Central memory CD8-positive, alpha-beta T cell (primary cell): ENCODE results near the gene COL9A3.

Experiments used
- ATAC-seq: fragments of 150-1000 bp; cut with Tn5 transposase; replicated peaks from 2 replicates; pipeline ENCODE4 v1.10.0; 2022; ENCODE audit warnings: mild to moderate bottlenecking, moderate FRiP score, moderate number of reproducible peaks; ENCODE audit not compliant: poor library complexity, severe bottlenecking; ENCODE audit errors: extremely low read depth
- DNase-seq, 2 donors: peaks; one replicate each; pipeline ENCODE4 v3.0.0; 2021; ENCODE audit warnings: low spot score in 2 of 2
- H3K27ac Mint-ChIP-seq: one replicate; pipeline ENCODE4 v1.8.0; 2022; ENCODE audit warnings: low read depth, mild to moderate bottlenecking, moderate library complexity, mixed read lengths
- H3K27me3 Mint-ChIP-seq: one replicate; pipeline ENCODE4 v1.8.0; 2022; ENCODE audit warnings: mixed read lengths
- H3K36me3 Mint-ChIP-seq: one replicate; pipeline ENCODE4 v1.8.0; 2022; ENCODE audit warnings: mild to moderate bottlenecking, moderate library complexity, mixed read lengths; ENCODE audit not compliant: insufficient read depth
- H3K4me1 Mint-ChIP-seq: one replicate; pipeline ENCODE4 v1.8.0; 2022; ENCODE audit warnings: mixed read lengths
- H3K4me3 Mint-ChIP-seq: one replicate; pipeline ENCODE4 v1.8.0; 2022; ENCODE audit warnings: mild to moderate bottlenecking, moderate library complexity, mixed read lengths
- H3K9me3 Mint-ChIP-seq: one replicate; pipeline ENCODE4 v1.8.0; 2022; ENCODE audit warnings: mixed read lengths

COL9A3 gene

GRCh38 chr20:62876902-62877816 lies 60.3 kb downstream of the COL9A3 start:
- Mint-ChIP-seq H3K4me3 (no peak overlapping the region), H3K9me3 (no peaks in the 10 kb centered on the region), H3K27ac (no peak overlapping the region), H3K4me1 (peaks cover 14% of the 10 kb centered on the region), H3K36me3 (peaks cover 8% of the 10 kb centered on the region), H3K27me3 (peaks cover 9% of the 10 kb centered on the region)
- DNase-seq (no peak), ATAC-seq (no peak)

DNA sequence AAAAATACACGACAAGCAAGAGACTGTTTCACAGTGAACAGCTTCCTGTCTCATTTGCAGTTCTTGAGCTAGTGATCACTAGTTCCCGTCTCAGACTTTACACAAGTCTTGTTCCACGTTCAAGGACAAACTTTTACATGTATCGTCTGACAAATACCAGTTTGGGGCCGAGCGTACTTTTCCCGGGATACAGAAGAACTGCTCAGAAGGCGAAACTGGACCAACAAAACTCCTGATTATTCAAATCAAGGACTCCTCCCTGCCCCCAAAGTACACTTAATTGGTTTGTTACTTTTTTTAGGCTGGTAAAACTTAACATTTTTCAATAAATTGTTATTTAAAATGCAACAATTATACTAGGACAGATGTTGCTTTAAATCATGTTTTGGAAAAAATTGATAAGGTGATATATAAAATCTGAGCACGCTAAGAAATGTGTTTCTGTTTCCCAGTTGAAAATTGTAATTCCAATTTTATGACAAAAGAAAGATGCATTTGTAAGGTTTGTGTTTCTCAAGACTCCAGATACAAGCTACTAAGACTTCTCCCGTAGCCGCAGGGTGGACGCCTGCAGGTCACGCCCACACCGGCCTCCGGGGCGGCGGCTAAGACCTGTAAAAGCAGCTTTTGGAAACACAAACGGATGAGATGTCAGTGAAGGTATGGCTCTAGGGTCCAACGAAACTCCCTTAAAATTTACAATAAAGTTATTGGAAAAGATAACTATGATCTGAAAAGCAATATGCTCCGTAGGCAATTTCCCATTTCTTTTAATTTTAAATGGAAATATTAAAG lies 61.6 kb downstream of the COL9A3 start:
- Mint-ChIP-seq H3K9me3 (no peaks in the 10 kb centered on the region), H3K4me3 (no peak overlapping the region), H3K27ac (no peak overlapping the region), H3K4me1 (peaks cover 12% of the 10 kb centered on the region), H3K27me3 (no peaks in the 10 kb centered on the region), H3K36me3 (peaks cover 9% of the 10 kb centered on the region)
- DNase-seq (no peak), ATAC-seq (no peak)

DNA sequence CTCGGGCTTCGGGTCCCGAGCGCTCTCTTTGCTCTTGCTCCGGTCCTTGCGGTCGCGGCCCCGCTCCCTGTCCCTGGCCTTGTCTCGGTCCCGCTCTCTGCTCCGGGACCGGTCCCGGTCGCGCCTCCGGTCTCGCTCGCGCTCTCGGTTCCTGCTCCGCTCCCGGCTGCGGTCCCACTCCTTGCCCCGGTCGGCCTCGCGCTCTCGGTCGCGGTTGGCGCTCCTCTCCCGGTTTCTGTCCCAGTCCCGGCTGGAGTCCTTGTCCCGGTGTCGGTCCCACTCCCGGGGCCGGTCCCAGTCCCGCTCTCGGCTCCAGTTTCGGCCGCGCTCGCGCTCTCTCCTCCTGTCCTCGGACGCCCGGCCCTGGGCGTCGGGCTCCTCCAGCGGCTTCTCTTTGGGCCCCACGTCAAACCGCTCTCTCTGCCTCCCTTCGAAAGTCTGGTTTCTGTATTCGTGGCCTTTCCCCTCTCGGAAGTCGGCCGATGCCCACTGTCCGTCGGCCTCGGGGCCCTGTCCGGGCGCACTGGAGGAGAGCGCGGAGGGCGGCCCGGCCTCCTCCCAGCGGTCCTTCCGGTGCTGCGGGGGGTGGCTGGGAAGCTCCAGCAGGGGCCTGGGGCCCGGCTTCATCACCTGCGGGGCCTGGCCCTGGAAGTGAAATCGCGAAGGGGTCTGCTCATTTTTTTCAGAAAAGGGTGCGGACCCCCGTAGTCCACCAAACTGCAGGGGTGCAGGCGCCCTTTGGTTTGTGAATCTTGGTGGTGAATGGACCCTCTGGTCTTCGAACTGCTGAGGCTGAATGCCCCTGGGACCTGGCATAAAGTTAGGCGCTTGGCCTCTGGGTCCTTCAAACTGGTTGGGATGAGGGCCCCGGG lies 62.7 kb downstream of the COL9A3 start:
- H3K4me3 Mint-ChIP-seq: no peak overlapping the region
- H3K9me3 Mint-ChIP-seq: no peaks in the 10 kb centered on the region
- DNase-seq (no peak), ATAC-seq (no peak)
- H3K27ac Mint-ChIP-seq: no peak overlapping the region
- H3K36me3 Mint-ChIP-seq: peaks cover 9% of the 10 kb centered on the region
- H3K4me1 Mint-ChIP-seq: peaks cover 2% of the 10 kb centered on the region
- H3K27me3 Mint-ChIP-seq: no peaks in the 10 kb centered on the region

DNA sequence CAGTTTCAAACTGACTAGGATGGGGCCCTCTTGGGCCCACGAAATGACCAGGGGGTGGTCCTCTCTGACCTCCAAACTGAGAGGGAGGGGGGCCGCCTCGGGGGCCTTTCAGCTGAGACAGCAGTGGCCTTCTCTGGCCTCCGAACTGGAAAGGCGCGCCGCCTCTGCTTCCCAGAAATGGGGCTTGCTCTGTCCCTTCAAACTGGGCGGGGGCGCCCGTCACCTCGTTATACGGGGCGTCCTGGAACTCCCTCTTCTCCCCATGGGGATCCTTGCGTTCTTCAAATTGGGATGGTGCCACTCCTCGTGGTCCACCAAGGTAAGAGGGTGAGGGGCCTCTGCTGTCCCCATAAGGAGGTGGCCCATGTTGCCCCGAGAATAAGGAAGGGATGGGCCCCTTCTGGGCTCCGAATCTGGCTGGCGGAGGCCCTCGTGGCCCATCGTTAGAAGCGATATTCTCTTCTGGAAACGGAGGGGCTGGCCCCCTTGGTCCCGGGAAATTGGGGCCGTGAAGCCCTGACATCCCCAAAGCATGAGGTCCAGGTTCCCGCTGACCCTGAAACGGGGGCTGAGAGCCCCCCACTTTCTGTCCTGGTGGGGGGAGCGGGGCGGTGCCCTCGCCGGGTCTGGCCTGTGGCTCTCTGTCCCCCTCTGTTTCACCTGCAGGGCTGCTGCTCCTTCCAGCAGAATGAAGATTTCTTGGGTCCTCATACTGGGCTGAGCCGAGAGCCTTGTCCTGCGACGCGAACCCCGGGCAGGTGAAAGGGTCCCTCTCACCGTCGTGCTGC lies 63.5 kb downstream of the COL9A3 start:
- Mint-ChIP-seq H3K36me3 (peaks cover 9% of the 10 kb centered on the region), H3K4me3 (no peak overlapping the region), H3K4me1 (no peaks in the 10 kb centered on the region), H3K27me3 (no peaks in the 10 kb centered on the region), H3K27ac (no peak overlapping the region), H3K9me3 (no peaks in the 10 kb centered on the region)
- DNase-seq: no peak
- ATAC-seq: no peak

DNA sequence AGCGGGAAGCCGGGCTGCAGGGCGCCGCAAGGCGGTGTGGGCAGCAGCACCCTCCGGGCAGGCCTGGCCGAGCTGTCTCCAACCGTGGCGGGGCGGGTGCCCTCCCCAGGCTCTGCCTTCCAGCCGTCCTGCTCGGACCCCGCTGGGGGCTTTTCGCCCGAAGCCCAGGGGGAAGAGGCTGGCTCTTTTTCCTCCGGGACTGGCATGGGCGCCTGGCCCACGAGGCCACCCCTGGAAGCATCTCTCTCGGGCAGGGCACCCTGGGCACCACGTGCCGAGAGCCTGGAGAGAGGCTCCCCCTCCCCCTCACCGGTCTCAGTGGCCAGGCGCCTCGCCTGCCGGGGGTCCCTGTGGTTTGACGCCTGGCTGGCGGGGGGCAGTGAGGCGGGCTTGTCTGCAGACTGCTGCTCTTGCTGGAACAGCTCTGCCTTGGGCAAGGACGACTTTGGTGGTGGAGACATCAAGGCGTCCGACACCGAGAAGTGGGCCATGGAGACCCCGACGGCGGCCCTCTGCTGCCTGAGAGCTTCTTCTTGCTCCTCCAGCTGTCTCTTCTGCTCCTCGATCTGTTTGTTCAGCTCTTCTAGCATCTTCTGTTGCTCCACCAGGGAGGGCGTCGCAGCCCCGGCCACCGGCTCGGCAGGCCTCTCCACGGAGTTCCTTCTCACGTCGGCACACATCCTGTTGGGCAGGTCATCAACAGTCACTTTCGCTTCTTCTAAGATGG lies 64.2 kb downstream of the COL9A3 start:
- no peak overlapping the region for H3K4me3 Mint-ChIP-seq
- no peak for DNase-seq
- peaks cover 9% of the 10 kb centered on the region for H3K36me3 Mint-ChIP-seq

GRCh38 chr20:62881662-62882395 lies 65.0 kb downstream of the COL9A3 start:
- Mint-ChIP-seq H3K27ac (peak overlapping the region; percentile 55), H3K36me3 (peaks cover 11% of the 10 kb centered on the region), H3K4me1 (peaks cover 4% of the 10 kb centered on the region), H3K4me3 (no peak overlapping the region), H3K9me3 (no peaks in the 10 kb centered on the region), H3K27me3 (no peaks in the 10 kb centered on the region)
- ATAC-seq: no peak
- no peak for DNase-seq

More for the DNA sequence above, 64.2 kb downstream of the COL9A3 start:
- ATAC-seq: no peak
- Mint-ChIP-seq H3K27me3 (no peaks in the 10 kb centered on the region), H3K9me3 (no peaks in the 10 kb centered on the region), H3K27ac (peak overlapping the region; percentile 55), H3K4me1 (no peaks in the 10 kb centered on the region)

- Mint-ChIP-seq H3K27ac (no peak overlapping the region), H3K4me3 (no peak overlapping the region), H3K36me3 (peaks cover 11% of the 10 kb centered on the region), H3K9me3 (no peaks in the 10 kb centered on the region), H3K4me1 (peaks cover 6% of the 10 kb centered on the region), H3K27me3 (no peaks in the 10 kb centered on the region)
- no peak for DNase-seq
- no peak for ATAC-seq
Observed at GRCh38 chr20:62882426-62882825, 65.6 kb downstream of the COL9A3 start.

DNA sequence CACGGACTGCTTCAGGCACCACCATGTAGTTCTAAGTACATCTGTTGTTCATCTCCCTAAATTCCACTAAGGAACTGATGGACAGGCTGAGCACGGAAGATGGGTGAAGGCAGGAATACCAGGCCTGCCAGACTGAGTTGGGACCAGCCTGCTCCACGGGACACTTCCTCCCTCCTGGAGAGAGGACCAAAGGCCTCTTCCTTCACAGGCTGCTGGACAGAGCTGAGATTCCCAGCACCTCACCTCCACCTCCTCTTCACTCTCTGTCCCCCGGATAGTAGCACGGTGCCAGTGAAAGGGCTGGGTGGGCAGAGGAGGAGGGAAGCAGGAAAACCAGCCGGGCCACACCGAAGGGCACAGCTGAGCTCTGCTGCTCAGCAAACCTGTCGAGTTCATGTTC lies 67.7 kb downstream of the COL9A3 start:
- H3K27me3 Mint-ChIP-seq: no peaks in the 10 kb centered on the region
- no peaks in the 10 kb centered on the region for H3K9me3 Mint-ChIP-seq
- peaks cover 26% of the 10 kb centered on the region for H3K36me3 Mint-ChIP-seq
- no peak for DNase-seq
- peaks cover 6% of the 10 kb centered on the region for H3K4me1 Mint-ChIP-seq
- ATAC-seq: no peak
- no peak overlapping the region for H3K27ac Mint-ChIP-seq
- no peak overlapping the region for H3K4me3 Mint-ChIP-seq

DNA sequence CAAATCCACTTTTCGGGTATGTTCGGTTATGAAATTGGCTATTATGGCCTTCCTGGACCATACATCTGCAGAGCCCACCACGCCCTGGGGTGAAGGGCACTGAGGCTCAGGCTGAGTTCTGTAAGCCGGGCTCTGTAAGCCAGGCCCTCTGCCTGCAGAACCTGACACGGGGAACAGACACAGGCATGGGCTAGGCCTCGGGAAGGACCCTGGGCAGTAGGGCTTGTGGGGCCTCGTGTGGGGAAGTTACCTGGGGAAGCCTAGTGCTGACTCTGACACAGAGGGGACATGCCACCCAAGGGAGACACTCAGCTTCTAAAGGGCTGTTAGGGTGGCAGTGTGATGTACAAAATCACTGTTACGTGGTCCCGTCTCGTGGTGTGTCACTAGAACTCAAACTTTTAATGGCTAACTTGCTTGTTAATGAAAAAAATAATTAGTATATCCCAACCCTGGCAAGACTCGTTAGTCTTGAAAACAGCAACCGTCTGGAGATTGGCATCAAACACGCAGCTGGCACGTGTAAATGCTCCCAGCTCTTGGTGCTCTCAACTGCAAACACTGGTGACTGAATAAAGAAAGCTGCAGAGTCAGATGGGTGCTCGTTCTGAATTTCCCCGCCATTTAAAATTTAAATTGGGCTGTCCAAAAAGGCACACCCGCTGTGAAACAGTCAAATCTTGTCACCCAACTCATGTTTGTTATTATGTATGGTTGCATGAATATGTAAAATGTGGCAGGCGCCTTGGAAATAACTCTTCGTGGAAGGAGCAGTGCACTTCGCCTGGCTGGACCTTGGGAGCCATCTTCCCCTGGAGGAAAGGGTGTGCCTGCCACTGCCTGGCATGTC lies 68.4 kb downstream of the COL9A3 start:
- H3K9me3 Mint-ChIP-seq: no peaks in the 10 kb centered on the region
- no peaks in the 10 kb centered on the region for H3K27me3 Mint-ChIP-seq
- no peak overlapping the region for H3K4me3 Mint-ChIP-seq
- no peak for DNase-seq
- peaks cover 28% of the 10 kb centered on the region for H3K36me3 Mint-ChIP-seq
- H3K4me1 Mint-ChIP-seq: peaks cover 6% of the 10 kb centered on the region
- no peak overlapping the region for H3K27ac Mint-ChIP-seq
- ATAC-seq: no peak

- H3K27ac Mint-ChIP-seq: no peak overlapping the region
- no peak overlapping the region for H3K4me3 Mint-ChIP-seq
- DNase-seq: no peak
- no peaks in the 10 kb centered on the region for H3K9me3 Mint-ChIP-seq
- H3K27me3 Mint-ChIP-seq: no peaks in the 10 kb centered on the region
- ATAC-seq: no peak
- peaks cover 6% of the 10 kb centered on the region for H3K4me1 Mint-ChIP-seq
- H3K36me3 Mint-ChIP-seq: peaks cover 35% of the 10 kb centered on the region
Observed at GRCh38 chr20:62885896-62886708, 69.3 kb downstream of the COL9A3 start.
